Kidney (tissue), 14 donors: ENCODE results near the gene UBE2G2. TPM values are rescaled to one million over a fixed set of nuclear protein-coding genes. Genes with fewer than 3 reads are reported as not detected.

Source experiments
- DNase-seq, 5 donors: peaks; one replicate each; pipeline ENCODE4 v3.0.0-alpha.2; 2013 to 2020
- FAIRE-seq: peaks from 2 replicates; lab custom pipeline; 2012; peaks lifted over from hg19 to GRCh38; lab: Jason Lieb, UNC
- H3K27ac ChIP-seq, 2 donors: one replicate each; pipeline ENCODE4 v1.7.0; 2013; ENCODE audit warnings: low read depth in 2 of 2, low read length in 2 of 2, inconsistent platforms in 1 of 2
- H3K27me3 ChIP-seq: one replicate; pipeline ENCODE4 v1.7.1; 2013; ENCODE audit warnings: low read length, inconsistent platforms; ENCODE audit not compliant: control insufficient read depth, insufficient read depth
- H3K36me3 ChIP-seq, 3 donors: one replicate each; pipeline versions ENCODE4 v1.7.0 to v1.7.1; 2013; ENCODE audit warnings: low read length in 3 of 3, control low read depth in 1 of 3, inconsistent platforms in 1 of 3; ENCODE audit not compliant: insufficient read depth in 3 of 3, control insufficient read depth in 2 of 3
- H3K4me1 ChIP-seq, 3 donors: one replicate each; pipeline versions ENCODE4 v1.7.0 to v1.7.1; 2013; ENCODE audit warnings: low read length in 3 of 3, inconsistent platforms in 1 of 3, low read depth in 1 of 3; ENCODE audit not compliant: control insufficient read depth in 2 of 3, insufficient read depth in 2 of 3
- H3K4me3 ChIP-seq, 3 donors: one replicate each; pipeline versions ENCODE4 v1.7.0 to v1.8.1; 2013; ENCODE audit warnings: low read length in 3 of 3, control low read depth in 1 of 3, inconsistent platforms in 1 of 3
- H3K9ac ChIP-seq, 3 donors: one replicate each; pipeline versions ENCODE4 v1.7.0 to v1.7.1; 2013; ENCODE audit warnings: low read length in 3 of 3, control low read depth in 1 of 3, inconsistent platforms in 1 of 3
- H3K9me3 ChIP-seq, 3 donors: one replicate each; pipeline versions ENCODE4 v1.7.0 to v1.7.1; 2013; ENCODE audit warnings: low read length in 3 of 3, control low read depth in 1 of 3, inconsistent platforms in 1 of 3; ENCODE audit not compliant: control insufficient read depth in 2 of 3, insufficient read depth in 1 of 3
- CTCF ChIP-seq: IDR thresholded peaks from 3 replicates; pipeline ENCODE4 v1.5.1; 2012; ENCODE audit warnings: mild to moderate bottlenecking, moderate library complexity, borderline replicate concordance; ENCODE audit not compliant: insufficient read depth; ENCODE audit errors: extremely low read depth
- intact Hi-C: fragments of 100-400 bp; cut with DNase I; formaldehyde crosslinking; loops from one replicate; pipeline ENCODE4 v1.11.1; 2022
- polyA plus RNA-seq: library from polyadenylated mRNA; stranded (reverse); fragments of 350-450 nt; fragmentation: Illumina TruSeq; extraction: RNeasy Lipid Tissue Mini Kit (QIAGEN cat#74804); gene quantifications from one replicate; pipeline ENCODE4 v1.2.3, GENCODE V29; 2014; ENCODE audit warnings: low read depth, low replicate concordance; ENCODE audit not compliant: insufficient read depth
- total RNA-seq: library from RNA; stranded (reverse); fragmentation: NEBNext Ultra II Directional; extraction: Animal tissue kit (Norgen Biotek cat#: 25700); gene quantifications from one replicate; pipeline ENCODE4 v1.2.1, GENCODE V29; 2021
- donor health status: control.
- donor health status: control.
- donor health status: control.
- donor health status: control.
- donor health status: control.
- donor health status: DM: yes; HTN: yes; CAD: no.
- donor health status: Normal renal cell carcinoma (clear cell type).

UBE2G2 gene
- total and polyA plus RNA-seq, 2 donors from 2014 or later, result 39.4 to 86.0 TPM

GRCh38 chr21:44780137-44780502 lies 21.5 kb downstream of the UBE2G2 start:
- intact Hi-C loops, result no loop called here
- no peak overlapping the region for H3K9ac ChIP-seq
- peaks cover under 1 to 10% (median 2%) of the 10 kb centered on the region in 3 donors for H3K36me3 ChIP-seq
- H3K4me3 ChIP-seq, result no peak overlapping the region
- peak in 2 of 5 donors; percentile 53 to 56 for DNase-seq
- no peak for FAIRE-seq
- no peaks in the 10 kb centered on the region for H3K4me1 ChIP-seq
- no peak for TF ChIP-seq CTCF
- no peaks in the 10 kb centered on the region for H3K27me3 ChIP-seq
- H3K9me3 ChIP-seq, result no peaks in the 10 kb centered on the region
- no peak overlapping the region for H3K27ac ChIP-seq

DNA sequence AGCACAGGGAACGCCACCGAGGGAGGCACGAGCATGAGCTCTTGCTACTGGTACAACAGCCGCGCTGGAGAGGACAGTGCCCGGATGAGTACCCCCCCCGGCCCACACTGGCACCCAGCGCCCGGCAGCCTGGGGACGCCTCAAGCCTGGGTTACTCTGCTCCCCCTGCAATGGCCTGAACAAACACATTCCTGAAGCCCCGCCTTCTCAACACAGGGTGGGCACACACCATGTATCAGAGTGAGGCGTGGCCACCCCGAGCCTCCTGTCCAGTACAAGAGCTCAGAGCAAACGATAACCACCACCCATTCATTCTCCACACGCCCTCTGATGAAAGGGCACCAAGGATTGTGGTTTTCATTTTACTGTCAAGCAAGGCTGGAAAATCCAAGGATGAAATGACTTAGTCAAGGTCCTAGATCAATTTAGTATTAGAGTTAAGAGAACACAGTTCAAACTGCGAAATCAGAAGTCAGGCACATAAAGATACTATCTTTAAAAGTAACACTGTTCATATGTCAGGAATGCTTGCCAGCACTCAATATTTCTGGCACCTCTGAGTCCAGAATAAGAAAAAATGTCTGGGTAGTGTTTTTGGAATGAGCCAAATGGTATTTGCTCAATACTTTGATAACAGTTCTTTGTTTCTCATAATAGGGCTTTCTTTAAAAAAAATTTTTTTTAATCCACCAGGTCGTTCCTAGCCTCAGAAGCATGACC lies 22.0 kb downstream of the UBE2G2 start:
- Histone ChIP-seq H3K27me3 (no peaks in the 10 kb centered on the region), H3K4me3 (no peak overlapping the region), H3K9ac (no peak overlapping the region), H3K4me1 (no peaks in the 10 kb centered on the region), H3K36me3 (peaks cover 2 to 14% (median 5%) of the 10 kb centered on the region in 3 donors), H3K27ac (no peak overlapping the region), H3K9me3 (no peaks in the 10 kb centered on the region)
- FAIRE-seq (no peak), DNase-seq (peak in 2 of 5 donors; percentile 51 to 54)
- intact Hi-C loops, result no loop called here
- TF ChIP-seq CTCF, result no peak

DNA sequence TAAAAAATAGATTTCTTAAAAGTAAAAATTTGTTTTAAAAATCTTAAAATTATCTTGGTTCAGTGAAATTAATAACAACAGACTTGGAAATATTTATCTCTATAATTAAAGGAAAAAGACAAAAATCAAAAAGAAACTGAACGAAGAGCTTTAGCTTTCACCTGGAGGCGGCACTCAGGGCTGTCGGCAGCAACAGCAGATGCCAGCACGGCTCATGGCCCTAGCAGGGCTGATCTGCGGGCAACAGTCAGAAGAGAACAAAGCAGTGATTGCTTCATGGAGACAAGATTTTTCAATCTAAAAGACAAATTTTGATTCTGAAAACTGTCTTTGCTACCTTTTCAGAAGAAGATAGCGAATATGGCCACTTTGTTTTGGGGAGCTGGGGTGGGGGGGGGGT lies 22.6 kb downstream of the UBE2G2 start:
- Histone ChIP-seq H3K4me1 (peaks cover 0 to 2% (median 0%) of the 10 kb centered on the region in 3 donors), H3K4me3 (no peak overlapping the region), H3K27ac (no peak overlapping the region), H3K9ac (no peak overlapping the region), H3K36me3 (peaks cover 2 to 14% (median 7%) of the 10 kb centered on the region in 3 donors), H3K27me3 (no peaks in the 10 kb centered on the region), H3K9me3 (no peaks in the 10 kb centered on the region)
- FAIRE-seq (no peak), DNase-seq (no peak)
- no peak for TF ChIP-seq CTCF
- intact Hi-C loops, result no loop called here

GRCh38 chr21:44778499-44778911 lies 23.1 kb downstream of the UBE2G2 start:
- no peaks in the 10 kb centered on the region for H3K9me3 ChIP-seq
- no peak overlapping the region for H3K9ac ChIP-seq
- H3K27me3 ChIP-seq, result no peaks in the 10 kb centered on the region
- no peak for FAIRE-seq
- H3K4me3 ChIP-seq, result no peak overlapping the region
- peaks cover 2 to 14% (median 7%) of the 10 kb centered on the region in 3 donors for H3K36me3 ChIP-seq
- no peak for TF ChIP-seq CTCF
- H3K27ac ChIP-seq, result no peak overlapping the region
- no peak for DNase-seq
- H3K4me1 ChIP-seq, result peaks cover 0 to 4% (median 1%) of the 10 kb centered on the region in 3 donors
- intact Hi-C loops, result no loop called here
